Neural crest cell (in vitro differentiated cells): ENCODE results near the gene NFXL1. TPM values are rescaled to one million over a fixed set of nuclear protein-coding genes. Genes with fewer than 3 reads are reported as not detected.

Source experiments
- DNase-seq: peaks from one replicate; pipeline ENCODE4 v3.0.0; 2021; ENCODE audit warnings: low read depth, mixed read lengths, low spot score
- H3K27ac Mint-ChIP-seq: one replicate; pipeline ENCODE4 v1.8.0; 2021; ENCODE audit warnings: mild to moderate bottlenecking, mixed read lengths; ENCODE audit not compliant: unreplicated experiment
- H3K27me3 Mint-ChIP-seq: 2 replicates; pipeline ENCODE4 v1.8.0; 2021; ENCODE audit warnings: low read depth, mild to moderate bottlenecking, mixed read lengths
- H3K36me3 Mint-ChIP-seq: 2 replicates; pipeline ENCODE4 v1.8.0; 2021; ENCODE audit warnings: low read depth, mild to moderate bottlenecking, mixed read lengths
- H3K4me1 Mint-ChIP-seq: 2 replicates; pipeline ENCODE4 v1.8.0; 2021; ENCODE audit warnings: mixed read lengths
- H3K4me3 Mint-ChIP-seq: one replicate; pipeline ENCODE4 v1.8.0; 2021; ENCODE audit warnings: mild to moderate bottlenecking, mixed read lengths
- H3K9me3 Mint-ChIP-seq: 2 replicates; pipeline ENCODE4 v1.8.0; 2021; ENCODE audit warnings: mixed read lengths
- CTCF ChIP-seq: fragments of 200-600 bp; sonication (generic); conservative IDR thresholded peaks from 2 replicates; pipeline ENCODE4 v1.5.0; 2021; ENCODE audit warnings: antibody characterized with exemption, mild to moderate bottlenecking
- total RNA-seq: library from RNA; stranded (reverse); gene quantifications from 2 replicates; pipeline ENCODE4 v1.2.1, GENCODE V29; 2021

The NFXL1 gene
- total RNA-seq, 1 donor from 2014 or later = 18.5 TPM

GRCh38 chr4:47830265-47831025 lies 83.9 kb downstream of the NFXL1 start:
- peaks cover 5% of the 10 kb centered on the region for H3K27me3 Mint-ChIP-seq
- H3K9me3 Mint-ChIP-seq = peaks cover 9% of the 10 kb centered on the region
- no peak overlapping the region for H3K27ac Mint-ChIP-seq
- H3K4me1 Mint-ChIP-seq = no peaks in the 10 kb centered on the region
- H3K36me3 Mint-ChIP-seq = peaks cover 3% of the 10 kb centered on the region
- H3K4me3 Mint-ChIP-seq = no peak overlapping the region
- no peak for TF ChIP-seq CTCF
- no peak for DNase-seq

DNA sequence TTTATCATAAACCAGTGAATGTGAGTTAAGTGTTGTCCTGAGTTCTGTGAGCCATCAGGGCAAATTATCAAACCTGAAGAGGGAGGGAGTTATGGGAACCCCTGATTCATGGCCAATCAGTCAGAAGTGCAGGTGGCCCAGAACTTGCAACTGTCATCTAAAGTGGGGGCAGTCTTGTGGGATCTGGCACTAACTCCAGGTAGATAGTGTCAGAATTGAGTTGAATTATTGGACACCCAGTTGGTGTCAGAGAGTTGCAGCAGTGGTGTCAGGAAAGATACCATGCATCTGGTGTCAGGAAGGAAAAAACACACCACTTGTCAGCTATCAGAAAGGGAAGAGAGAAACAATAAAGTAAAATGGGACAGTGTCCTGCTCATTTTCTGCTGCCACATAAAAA lies 84.9 kb downstream of the NFXL1 start:
- Mint-ChIP-seq H3K27me3 (peaks cover 2% of the 10 kb centered on the region), H3K4me1 (peaks cover 1% of the 10 kb centered on the region), H3K36me3 (peaks cover 3% of the 10 kb centered on the region), H3K27ac (no peak overlapping the region), H3K9me3 (peaks cover 9% of the 10 kb centered on the region), H3K4me3 (no peak overlapping the region)
- DNase-seq = no peak
- no peak for TF ChIP-seq CTCF

- H3K27me3 Mint-ChIP-seq = no peaks in the 10 kb centered on the region
- H3K27ac Mint-ChIP-seq = no peak overlapping the region
- H3K4me3 Mint-ChIP-seq = no peak overlapping the region
- peaks cover under 1% of the 10 kb centered on the region for H3K36me3 Mint-ChIP-seq
- no peak for DNase-seq
- H3K9me3 Mint-ChIP-seq = no peaks in the 10 kb centered on the region
- peaks cover 3% of the 10 kb centered on the region for H3K4me1 Mint-ChIP-seq
- TF ChIP-seq CTCF = no peak
Measured at GRCh38 chr4:47827343-47828047, 86.9 kb downstream of the NFXL1 start.

- no peak for DNase-seq
- no peak overlapping the region for H3K4me3 Mint-ChIP-seq
- no peaks in the 10 kb centered on the region for H3K9me3 Mint-ChIP-seq
- H3K27ac Mint-ChIP-seq = no peak overlapping the region
- H3K4me1 Mint-ChIP-seq = peaks cover 6% of the 10 kb centered on the region
- no peak for TF ChIP-seq CTCF
- H3K27me3 Mint-ChIP-seq = no peaks in the 10 kb centered on the region
- H3K36me3 Mint-ChIP-seq = no peaks in the 10 kb centered on the region
Measured at GRCh38 chr4:47824840-47825239, 89.5 kb downstream of the NFXL1 start.

- H3K27me3 Mint-ChIP-seq = peaks cover 2% of the 10 kb centered on the region
- TF ChIP-seq CTCF = no peak
- H3K9me3 Mint-ChIP-seq = peaks cover 4% of the 10 kb centered on the region
- H3K36me3 Mint-ChIP-seq = no peaks in the 10 kb centered on the region
- no peak for DNase-seq
- no peak overlapping the region for H3K27ac Mint-ChIP-seq
- H3K4me3 Mint-ChIP-seq = no peak overlapping the region
- peaks cover 4% of the 10 kb centered on the region for H3K4me1 Mint-ChIP-seq
Measured at GRCh38 chr4:47819178-47819577, 95.2 kb downstream of the NFXL1 start.
